IMR-90 (cell line): ENCODE data around the gene ME3. TPM values are rescaled to one million over a fixed set of nuclear protein-coding genes. Genes with fewer than 3 reads are reported as not detected.
A peak's percentile ranks its signal among the peaks of the same experiment; 100 is the strongest.

Source experiments
- ATAC-seq: fragments of 200-7000 bp; cut with Tn5 transposase; 2 replicates; pipeline ENCODE4 v1.9.1; 2020; ENCODE audit warnings: low read depth, mild to moderate bottlenecking, moderate library complexity
- BruUV-seq: library from RNA; stranded (reverse); fragments of 400-500 nt; replicated peaks from 2 replicates; lab custom pipeline; 2021; lab: Mats Ljungman, UMichigan
- CTCF ChIA-PET: fragments of 300-600 bp; formaldehyde crosslinking; extraction: SDS; loops from one replicate; lab custom pipeline; 2021; ENCODE audit warnings: antibody characterized with exemption; lab: Yijun Ruan, JAX
- POLR2A ChIA-PET: fragments of 300-600 bp; sonication (Branson Sonifier 250); formaldehyde crosslinking; loops from one replicate; lab custom pipeline; 2022; ENCODE audit warnings: antibody characterized with exemption; ENCODE audit not compliant: unreplicated experiment; lab: Charles Lee
- DNase-seq: peaks from one replicate; pipeline ENCODE4 v3.0.0; 2013
- H2AFZ ChIP-seq: replicated peaks from 2 replicates; pipeline ENCODE3; 2013; ENCODE audit warnings: low read length, mild to moderate bottlenecking; ENCODE audit not compliant: poor library complexity
- H2AK5ac ChIP-seq: 2 replicates; pipeline ENCODE4 v1.6.1; 2013; ENCODE audit warnings: low read depth, low read length, inconsistent platforms
- H2AK9ac ChIP-seq: replicated peaks from 2 replicates; pipeline ENCODE3; 2013; ENCODE audit warnings: mild to moderate bottlenecking, low read depth, low read length, moderate library complexity; ENCODE audit not compliant: poor library complexity
- H2BK120ac ChIP-seq: 2 replicates; pipeline ENCODE4 v1.6.1; 2013; ENCODE audit warnings: low read depth, low read length, inconsistent platforms
- H2BK15ac ChIP-seq: 3 replicates; pipeline ENCODE4 v1.6.1; 2013; ENCODE audit warnings: low read depth, low read length, inconsistent platforms
- H2BK20ac ChIP-seq: 2 replicates; pipeline ENCODE4 v1.6.1; 2013; ENCODE audit warnings: low read depth, mild to moderate bottlenecking, inconsistent platforms, low read length, moderate library complexity
- H2BK5ac ChIP-seq: 2 replicates; pipeline ENCODE4 v1.6.1; 2013; ENCODE audit warnings: mild to moderate bottlenecking, low read depth, low read length, inconsistent platforms; ENCODE audit not compliant: poor library complexity, severe bottlenecking
- H3K14ac ChIP-seq: replicated peaks from 2 replicates; pipeline ENCODE4 v1.6.1; 2013; ENCODE audit warnings: low read depth, low read length, inconsistent platforms
- H3K18ac ChIP-seq: 2 replicates; pipeline ENCODE4 v1.6.1; 2013; ENCODE audit warnings: low read depth, low read length, control low read depth
- H3K23ac ChIP-seq: 2 replicates; pipeline ENCODE4 v1.6.1; 2013; ENCODE audit warnings: low read depth, low read length, inconsistent platforms
- H3K27ac ChIP-seq: 2 replicates; pipeline ENCODE4 v1.5.1; 2013; ENCODE audit warnings: mild to moderate bottlenecking, control low read depth, low read length; ENCODE audit not compliant: insufficient read depth
- H3K27me3 ChIP-seq: 2 replicates; pipeline ENCODE4 v1.6.1; 2013; ENCODE audit warnings: low read length; ENCODE audit not compliant: control insufficient read depth, insufficient read depth
- H3K36me3 ChIP-seq: 2 replicates; pipeline ENCODE4 v1.6.1; 2013; ENCODE audit warnings: low read length, mixed read lengths; ENCODE audit not compliant: control insufficient read depth, insufficient read depth
- H3K4ac ChIP-seq: 2 replicates; pipeline ENCODE4 v1.6.1; 2013; ENCODE audit warnings: low read depth, low read length, inconsistent platforms
- H3K4me1 ChIP-seq: 2 replicates; pipeline ENCODE4 v1.6.1; 2013; ENCODE audit warnings: low read length, mixed read lengths; ENCODE audit not compliant: control insufficient read depth, insufficient read depth
- H3K4me2 ChIP-seq: 2 replicates; pipeline ENCODE4 v1.6.1; 2013; ENCODE audit warnings: low read depth, mild to moderate bottlenecking, control low read depth, low read length, moderate library complexity
- H3K4me3 ChIP-seq: 2 replicates; pipeline ENCODE4 v1.5.1; 2013; ENCODE audit warnings: low read depth, mild to moderate bottlenecking, control low read depth, low read length, moderate library complexity; ENCODE audit not compliant: insufficient read depth
- H3K56ac ChIP-seq: 2 replicates; pipeline ENCODE4 v1.6.1; 2013; ENCODE audit warnings: low read length, inconsistent platforms; ENCODE audit not compliant: insufficient read depth; ENCODE audit errors: extremely low read depth
- H3K79me1 ChIP-seq, 2 experiments: 2 replicates each; pipeline ENCODE4 v1.6.1; 2013; ENCODE audit warnings: low read length in 2 of 2, inconsistent platforms in 1 of 2, low read depth in 1 of 2
- H3K9ac ChIP-seq: 2 replicates; pipeline ENCODE4 v1.6.1; 2013; ENCODE audit warnings: low read depth, low read length, control low read depth
- H3K9me1 ChIP-seq: 2 replicates; pipeline ENCODE4 v1.6.1; 2013; ENCODE audit warnings: low read length, inconsistent platforms; ENCODE audit not compliant: insufficient read depth
- H3K9me3 ChIP-seq: 2 replicates; pipeline ENCODE4 v1.6.1; 2013; ENCODE audit warnings: low read length; ENCODE audit not compliant: control insufficient read depth, insufficient read depth
- H4K20me1 ChIP-seq: 2 replicates; pipeline ENCODE4 v1.6.1; 2013; ENCODE audit warnings: low read length, inconsistent platforms; ENCODE audit not compliant: insufficient read depth
- H4K5ac ChIP-seq: 2 replicates; pipeline ENCODE4 v1.6.1; 2013; ENCODE audit warnings: mild to moderate bottlenecking, low read depth, low read length, control low read depth
- H4K8ac ChIP-seq, 2 experiments: 2 replicates each; pipeline ENCODE4 v1.6.1; 2013; ENCODE audit warnings: low read depth in 2 of 2, low read length in 2 of 2, control low read depth in 1 of 2, inconsistent platforms in 1 of 2
- H4K91ac ChIP-seq: 2 replicates; pipeline ENCODE4 v1.6.1; 2013; ENCODE audit warnings: low read depth, low read length, inconsistent platforms; ENCODE audit not compliant: insufficient read depth
- FOS ChIP-seq: fragments of 150-350 bp; IDR thresholded peaks from 2 replicates; pipeline ENCODE4 v1.6.1; 2016; ENCODE audit warnings: low read depth, low read length
- WGBS, 2 experiments: methylation state at CpG; one replicate each; pipeline versions ENCODE4 v1.1.5 to v1.1.7; 2013; ENCODE audit warnings: missing lambda C conversion rate in 2 of 2; ENCODE audit not compliant: insufficient read length in 1 of 2; ENCODE audit errors: extremely low coverage in 2 of 2; 5-methylcytosine and 5-hydroxymethylcytosine counted together
- dilution Hi-C: fragments of 300-500 bp; cut with HindIII; formaldehyde crosslinking; loops from one replicate; pipeline ENCODE4 v1.14.3; 2018; ENCODE audit warnings: low sequenced_read_pairs; ENCODE audit not compliant: unreplicated experiment
- in situ Hi-C: fragments of 300-500 bp; cut with MboI; formaldehyde crosslinking; loops from 3 replicates; pipeline ENCODE4 v1.14.3; 2019; ENCODE audit warnings: low sequenced_read_pairs, inconsistent platforms, mixed read lengths
- intact Hi-C: fragments of 100-400 bp; cut with micrococcal nuclease; formaldehyde crosslinking; loops from 2 replicates; pipeline ENCODE4 v1.10.0; 2022
- polyA plus RNA-seq, 3 experiments: library from polyadenylated mRNA; depleted of rRNA; stranded (reverse); fragments of >200 nt; gene quantifications; 2 replicates each; pipeline ENCODE4 v1.2.3, GENCODE V29; 2012; ENCODE audit warnings: low replicate concordance in 1 of 3
- total RNA-seq: library from RNA; depleted of rRNA; stranded (reverse); fragments of >200 nt; gene quantifications from 2 replicates; pipeline ENCODE4 v1.2.3, GENCODE V29; 2012
- TF ChIP-seq, protein P1 (sequence below): conservative IDR thresholded peaks from 2 replicates; pipeline ENCODE4 v1.5.1; 2012; ENCODE audit warnings: mild to moderate bottlenecking, low read depth, low read length, improper control_type of control experiment

The ME3 gene
- total and polyA plus RNA-seq, 2 of the 4 experiments (the other 2 are of a cell fraction) = 7.8 to 9.0 TPM

GRCh38 chr11:86575208-86575855 is 97.1 kb downstream of the ME3 start:
- TF ChIP-seq, protein P1, sequence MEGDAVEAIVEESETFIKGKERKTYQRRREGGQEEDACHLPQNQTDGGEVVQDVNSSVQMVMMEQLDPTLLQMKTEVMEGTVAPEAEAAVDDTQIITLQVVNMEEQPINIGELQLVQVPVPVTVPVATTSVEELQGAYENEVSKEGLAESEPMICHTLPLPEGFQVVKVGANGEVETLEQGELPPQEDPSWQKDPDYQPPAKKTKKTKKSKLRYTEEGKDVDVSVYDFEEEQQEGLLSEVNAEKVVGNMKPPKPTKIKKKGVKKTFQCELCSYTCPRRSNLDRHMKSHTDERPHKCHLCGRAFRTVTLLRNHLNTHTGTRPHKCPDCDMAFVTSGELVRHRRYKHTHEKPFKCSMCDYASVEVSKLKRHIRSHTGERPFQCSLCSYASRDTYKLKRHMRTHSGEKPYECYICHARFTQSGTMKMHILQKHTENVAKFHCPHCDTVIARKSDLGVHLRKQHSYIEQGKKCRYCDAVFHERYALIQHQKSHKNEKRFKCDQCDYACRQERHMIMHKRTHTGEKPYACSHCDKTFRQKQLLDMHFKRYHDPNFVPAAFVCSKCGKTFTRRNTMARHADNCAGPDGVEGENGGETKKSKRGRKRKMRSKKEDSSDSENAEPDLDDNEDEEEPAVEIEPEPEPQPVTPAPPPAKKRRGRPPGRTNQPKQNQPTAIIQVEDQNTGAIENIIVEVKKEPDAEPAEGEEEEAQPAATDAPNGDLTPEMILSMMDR = no peak
- peak; percentile 31; the same call in 1 of the 2 replicates for TF ChIP-seq FOS
- H2AK9ac ChIP-seq = no peak overlapping the region
- H3K27me3 ChIP-seq = no peaks in the 10 kb centered on the region
- no peak overlapping the region for H3K9ac ChIP-seq
- WGBS, 2 experiments = 100% methylated on average over 1 of the region's 7 CpGs; no CpG with 5 or more reads in 1 of the 2 experiments
- no peaks in the 10 kb centered on the region for H3K9me3 ChIP-seq
- no peak overlapping the region for H2AK5ac ChIP-seq
- dilution Hi-C loops (no loop called here), intact Hi-C loops (no loop called here), in situ Hi-C loops (no loop called here)
- no peak for ATAC-seq
- no TSS peak for BruUV-seq
- no peak overlapping the region for H2BK20ac ChIP-seq
- no peak overlapping the region for H3K4ac ChIP-seq
- H3K4me2 ChIP-seq = no peak overlapping the region
- peaks cover 11% of the 10 kb centered on the region for H3K9me1 ChIP-seq
- no peak overlapping the region for H3K27ac ChIP-seq
- DNase-seq = peak; percentile 72
- H3K56ac ChIP-seq = no peak overlapping the region
- H3K18ac ChIP-seq = no peak overlapping the region
- H2BK15ac ChIP-seq = no peak overlapping the region
- no peak overlapping the region for H4K91ac ChIP-seq
- H4K8ac ChIP-seq = no peak overlapping the region; a peak in 1 of 4 replicates
- H2AFZ ChIP-seq = no peak overlapping the region
- no peak overlapping the region for H4K5ac ChIP-seq
- H2BK5ac ChIP-seq = no peak overlapping the region
- peaks cover 0 to 4% of the 10 kb centered on the region in 2 experiments; a peak in 1 of 4 replicates for H3K79me1 ChIP-seq
- no peak overlapping the region for H3K4me3 ChIP-seq
- POLR2A ChIA-PET = no interaction called here
- no peak overlapping the region for H2BK120ac ChIP-seq
- H3K14ac ChIP-seq = no peak overlapping the region
- CTCF ChIA-PET = interaction anchor here (0.6 kb wide), 1 partner anchor 47 kb away, joined by 7 read pairs; no protein-coding TSS in a partner anchor
- no peak overlapping the region for H3K23ac ChIP-seq
- no peaks in the 10 kb centered on the region for H4K20me1 ChIP-seq
- H3K36me3 ChIP-seq = no peaks in the 10 kb centered on the region
- peaks cover 7% of the 10 kb centered on the region for H3K4me1 ChIP-seq
